GM19372 (cell line): ENCODE measurements around the gene PRAMEF18.
"Not testable (repeated sequence)": the region's sequence is repeated elsewhere in the genome, so short reads cannot be mapped to it uniquely, and the experiment has no call there.

ENCODE experiments used
- ATAC-seq: cut with Tn5 transposase; IDR thresholded peaks from one replicate; pipeline ENCODE4 v1.9.1; 2021; ENCODE audit warnings: mild to moderate bottlenecking, low read depth, moderate library complexity; ENCODE audit not compliant: unreplicated experiment

PRAMEF18 gene

DNA sequence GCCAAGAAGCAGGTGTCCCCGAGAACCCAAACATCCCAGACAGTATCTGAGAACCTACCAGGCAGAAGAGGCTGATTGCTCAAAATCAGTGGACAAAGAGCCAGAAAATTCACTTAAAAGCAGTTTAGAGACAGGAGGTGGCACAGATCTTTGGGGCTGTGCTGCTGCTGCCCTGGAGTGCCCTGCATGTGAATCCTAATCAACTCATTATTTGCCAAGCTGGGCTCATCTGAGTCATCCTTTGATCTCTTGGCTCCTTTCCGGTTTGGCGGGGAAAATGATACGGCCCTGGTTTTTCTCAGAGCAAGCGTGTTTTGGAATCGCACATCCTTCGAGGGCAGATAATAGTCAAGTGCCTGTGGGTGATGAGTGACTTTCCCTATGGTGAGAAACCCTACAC lies 9.3 kb downstream of the PRAMEF18 start:
- not testable (repeated sequence) for ATAC-seq

DNA sequence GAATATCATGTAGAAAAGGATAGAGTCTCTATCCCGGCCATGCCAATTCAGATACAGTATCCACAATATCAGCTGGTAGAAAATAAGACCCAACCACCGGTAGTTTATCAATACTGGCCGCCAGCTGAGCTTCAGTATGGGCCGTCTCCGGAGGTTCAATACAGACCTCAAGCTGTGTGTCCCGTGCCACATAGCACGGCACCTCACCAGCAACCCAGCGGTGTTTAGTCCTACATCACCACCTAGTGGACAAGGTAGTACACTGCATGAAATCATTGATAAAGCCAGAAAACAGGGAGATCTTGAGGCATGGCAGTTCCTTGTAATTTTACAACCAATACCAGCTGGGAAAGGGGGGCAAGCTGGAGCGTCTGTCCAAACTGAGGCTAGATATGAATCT lies 17.2 kb downstream of the PRAMEF18 start:
- not testable (repeated sequence) for ATAC-seq

DNA sequence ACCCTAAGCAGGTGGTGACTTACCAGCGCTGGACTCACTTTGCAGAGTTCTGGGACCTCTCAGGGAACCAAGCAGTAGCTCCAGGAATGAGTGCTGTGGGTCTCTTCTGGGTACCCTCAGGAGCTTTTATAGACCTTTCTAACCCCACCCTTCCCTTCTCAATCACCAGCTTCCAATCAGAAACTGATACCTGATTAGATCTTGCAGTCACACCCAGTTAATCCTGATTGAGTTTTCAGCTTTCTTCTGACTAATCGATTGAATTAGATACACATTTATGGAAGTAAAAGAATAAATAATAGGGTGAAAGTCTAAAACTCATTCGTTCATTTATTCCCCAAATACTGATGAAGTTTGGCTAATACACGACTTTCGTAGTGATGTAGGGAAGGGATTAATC lies 24.6 kb downstream of the PRAMEF18 start, which contains the start of gene PRAMEF13:
PRAMEF13 (minus strand) TSS at position 101 of the 400 bp plus-strand sequence. CDS start 1,820 bp downstream, outside the sequence.
- not testable (repeated sequence) for ATAC-seq
